NCI-H2171 (cell line): Measurements from ENCODE around the gene GPR158.
"Not testable (repeated sequence)": the region's sequence is repeated elsewhere in the genome, so short reads cannot be mapped to it uniquely, and the experiment has no call there.

Experiments
- DNase-seq: peaks from one replicate; lab custom pipeline; 2025; lab: John Stamatoyannopoulos, UW

Gene GPR158

GRCh38 chr10:25297466-25297865 lies 122.7 kb downstream of the GPR158 start:
- no peak for DNase-seq

DNA sequence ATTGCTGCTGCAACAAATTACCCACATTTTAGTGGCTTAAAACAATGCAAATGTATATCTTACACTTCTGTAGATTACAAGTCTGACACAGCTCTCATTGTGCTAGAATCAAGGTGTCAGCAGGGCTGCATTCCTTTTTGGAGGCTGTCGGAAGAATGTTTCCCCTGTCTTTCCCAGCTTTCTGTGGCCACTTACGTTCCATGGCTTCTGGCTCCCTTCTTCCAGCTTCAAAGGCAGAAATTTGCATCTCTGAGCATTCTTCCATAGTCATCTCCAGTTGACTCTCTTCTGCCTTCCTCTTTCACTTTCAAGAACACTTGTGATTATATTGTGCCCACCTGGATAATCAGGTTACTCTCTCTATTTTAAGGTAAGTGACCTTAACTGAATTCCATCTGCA lies 125.3 kb downstream of the GPR158 start:
- no peak for DNase-seq

DNA sequence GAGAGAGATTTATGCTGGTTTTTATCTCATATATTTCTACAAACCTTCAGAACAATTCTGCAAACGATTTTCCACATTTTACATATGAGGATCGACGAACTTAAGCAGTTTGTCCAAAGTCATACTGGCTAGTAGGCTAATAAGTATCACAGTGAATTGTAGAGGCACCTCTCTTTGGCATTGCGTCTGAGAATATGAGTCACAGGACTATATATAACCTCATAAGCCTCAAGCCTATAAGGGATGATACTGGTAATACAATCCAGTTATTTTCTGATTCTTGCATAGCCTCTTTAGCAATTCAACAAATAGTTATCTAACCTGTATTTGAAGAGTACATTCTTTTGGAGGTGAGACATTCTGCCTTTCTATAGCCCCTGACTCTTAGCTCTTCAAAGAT lies 129.8 kb downstream of the GPR158 start:
- DNase-seq, result no peak

DNA sequence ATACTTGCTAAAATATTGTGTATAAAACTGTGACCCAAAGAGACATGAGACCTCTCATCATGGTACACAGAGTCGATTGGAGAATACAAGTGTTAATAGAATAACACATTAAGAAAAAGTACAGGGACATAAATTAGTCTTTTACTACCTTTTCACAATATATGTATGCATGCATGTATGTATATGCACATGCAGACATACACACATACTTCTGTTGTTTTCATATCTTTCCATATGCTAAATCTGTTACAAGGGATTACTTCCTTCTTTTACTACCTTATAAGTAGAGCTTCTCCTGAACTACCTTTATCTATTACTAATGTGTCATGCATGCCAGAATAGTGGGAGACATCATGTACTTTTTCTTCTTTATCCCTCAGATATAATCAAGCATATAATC lies 131.6 kb downstream of the GPR158 start:
- no peak for DNase-seq

- DNase-seq, result no peak
These were observed 133.5 kb downstream of the GPR158 start for GRCh38 chr10:25308278-25308677.

- DNase-seq, result not testable (repeated sequence)
These were observed 142.9 kb downstream of the GPR158 start for GRCh38 chr10:25317596-25318211.

DNA sequence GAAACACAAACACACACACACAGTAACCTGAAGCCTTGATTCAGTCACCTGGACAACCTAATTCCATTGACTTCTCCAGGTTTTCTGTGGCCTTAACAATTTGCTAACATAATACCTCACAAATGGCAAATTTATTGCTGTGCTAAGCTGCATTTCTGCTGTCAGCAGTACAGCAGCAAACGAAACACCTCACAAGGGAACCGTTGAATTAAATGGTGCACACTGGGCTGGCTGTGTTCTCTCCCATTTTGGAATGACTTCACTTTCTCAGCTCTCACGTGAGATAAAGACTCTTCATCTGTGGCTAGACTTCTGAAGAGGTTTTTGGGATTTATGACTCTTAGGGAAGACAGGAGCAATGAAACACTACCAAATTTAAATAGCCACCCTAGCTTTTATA lies 152.5 kb downstream of the GPR158 start:
- no peak for DNase-seq

DNA sequence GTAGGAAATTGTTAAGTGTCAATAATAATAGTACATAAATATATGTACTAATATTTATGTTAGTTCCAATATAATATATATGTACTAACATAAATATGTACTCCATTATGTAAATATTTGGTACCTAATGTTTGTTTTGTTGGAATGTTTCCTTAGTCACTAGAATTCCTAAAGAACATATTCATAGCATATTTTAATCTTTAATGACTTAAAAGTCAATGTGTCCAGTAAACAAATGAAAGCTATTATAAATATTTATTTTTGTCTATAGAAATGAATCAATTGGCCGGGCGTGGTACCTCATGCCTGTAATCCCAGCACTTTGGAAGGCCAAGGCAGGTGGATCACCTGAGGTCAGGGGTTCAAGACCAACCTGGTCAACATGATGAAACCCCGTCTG lies 153.6 kb downstream of the GPR158 start:
- DNase-seq, result no peak

DNA sequence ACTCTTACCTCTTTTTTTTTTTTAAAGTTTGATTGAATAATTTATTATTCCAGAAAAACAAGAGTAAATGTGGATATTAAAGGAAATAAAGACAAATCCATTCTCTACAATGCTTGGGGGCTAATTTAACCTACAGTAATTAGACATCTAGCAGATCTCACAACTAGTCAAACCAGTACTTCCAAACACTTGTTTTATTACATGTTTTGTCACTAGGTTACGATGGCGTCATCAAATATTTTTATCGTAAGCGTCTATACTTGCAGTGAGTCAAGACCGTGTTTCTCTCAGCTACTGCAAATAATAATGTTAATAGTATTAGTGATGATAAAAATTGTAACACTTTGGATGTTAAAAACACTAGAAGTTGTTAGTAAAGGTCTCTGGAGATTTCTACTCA lies 154.8 kb downstream of the GPR158 start:
- not testable (repeated sequence) for DNase-seq

GRCh38 chr10:25334445-25334844 lies 159.6 kb downstream of the GPR158 start:
- DNase-seq, result no peak

DNA sequence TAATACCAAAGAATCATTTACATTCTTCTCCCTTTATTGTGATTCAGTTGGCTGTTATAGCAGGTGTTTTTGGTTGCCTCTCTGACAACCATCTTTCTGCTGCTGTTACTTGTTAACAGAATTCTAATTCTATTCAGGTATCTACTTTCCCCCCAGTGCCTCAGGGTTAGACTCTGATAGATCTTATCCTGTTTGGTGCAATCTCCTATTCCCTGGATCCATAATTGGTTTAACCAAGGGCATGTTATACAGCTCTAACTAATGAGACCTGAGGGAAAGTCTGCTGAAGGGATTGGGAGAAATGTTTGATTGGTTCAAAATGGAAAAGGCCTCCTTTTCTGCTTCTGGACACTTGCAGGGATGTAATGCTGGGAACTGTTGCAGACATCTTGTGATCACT lies 161.5 kb downstream of the GPR158 start:
- DNase-seq, result no peak

DNA sequence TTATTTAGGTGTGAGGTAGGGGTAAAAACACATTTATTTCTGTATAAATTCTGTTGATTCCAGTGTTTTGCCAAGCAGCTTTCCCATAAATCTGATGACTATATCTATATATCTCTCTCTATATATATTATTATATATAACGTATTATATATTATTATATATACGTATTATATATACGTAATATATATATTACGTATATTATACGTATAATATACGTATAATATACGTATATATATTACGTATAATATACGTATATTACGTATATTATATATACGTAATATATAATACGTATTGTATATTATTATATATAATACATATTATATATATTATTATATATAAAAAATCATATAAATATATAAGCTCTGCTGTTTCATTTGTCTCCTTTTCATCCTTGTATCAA lies 163.5 kb downstream of the GPR158 start:
- DNase-seq, result no peak

DNA sequence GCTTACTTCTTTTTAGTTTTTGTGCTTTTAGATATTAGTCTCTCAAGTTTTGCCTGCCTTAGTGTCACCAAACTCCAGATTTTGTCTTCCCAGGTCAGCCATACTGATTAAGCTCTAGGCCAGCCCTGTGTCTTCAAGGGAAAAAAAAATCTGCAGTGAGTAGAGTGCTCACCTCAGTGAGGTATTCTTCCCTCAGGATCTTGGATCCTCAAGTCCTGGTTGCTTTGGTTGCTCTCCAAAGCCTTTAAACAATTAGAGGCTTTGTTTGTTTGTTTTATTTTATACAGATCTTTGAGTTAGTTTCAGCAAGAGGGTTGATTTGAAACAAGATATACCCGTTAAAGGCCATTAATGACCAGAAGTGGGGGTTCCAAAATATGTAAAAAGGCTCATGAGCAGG lies 165.2 kb downstream of the GPR158 start:
- no peak for DNase-seq

DNA sequence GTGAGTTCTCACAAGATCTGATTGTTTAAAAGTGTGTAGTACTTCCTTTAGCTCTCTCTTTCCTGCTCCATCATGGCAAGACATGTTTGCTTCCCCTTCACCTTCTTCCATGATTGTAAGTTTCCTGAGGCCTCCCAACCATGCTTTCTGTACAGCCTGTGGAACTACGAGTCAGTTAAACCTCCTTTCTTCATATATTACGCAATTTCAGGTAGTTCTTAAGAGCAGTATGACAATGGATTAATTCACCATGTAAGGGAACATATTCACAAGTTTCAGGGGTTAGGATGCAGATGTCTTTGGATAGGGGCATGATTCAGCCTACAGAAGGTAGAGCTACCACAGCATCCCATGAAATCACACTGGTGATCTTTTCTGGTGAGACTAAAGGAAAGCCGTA lies 174.7 kb downstream of the GPR158 start:
- no peak for DNase-seq

- DNase-seq, result no peak
These were observed 181.8 kb downstream of the GPR158 start for GRCh38 chr10:25356609-25357008.

GRCh38 chr10:25357269-25357668 lies 182.5 kb downstream of the GPR158 start:
- no peak for DNase-seq

GRCh38 chr10:25382029-25382810 lies 207.4 kb downstream of the GPR158 start:
- DNase-seq, result no peak

DNA sequence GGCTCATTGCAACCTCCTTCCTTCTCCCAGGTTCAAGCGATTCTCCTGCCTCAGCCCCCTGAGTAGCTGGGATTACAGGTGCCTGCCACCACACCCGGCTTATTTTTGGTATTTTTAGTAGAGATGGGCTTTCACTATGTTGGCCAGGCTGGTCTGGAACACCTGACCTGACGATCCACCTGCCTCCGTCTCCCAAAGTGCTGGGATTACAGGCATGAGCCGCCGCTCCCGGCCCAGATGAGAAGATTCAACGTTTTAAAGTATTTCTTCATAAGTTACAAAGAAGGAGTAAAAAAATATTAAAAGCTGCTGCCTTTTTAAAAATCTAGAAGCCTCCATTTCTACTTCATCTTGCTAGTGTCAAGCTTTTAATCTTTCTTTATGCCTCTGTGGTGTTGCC lies 208.1 kb downstream of the GPR158 start:
- DNase-seq, result not testable (repeated sequence)

DNA sequence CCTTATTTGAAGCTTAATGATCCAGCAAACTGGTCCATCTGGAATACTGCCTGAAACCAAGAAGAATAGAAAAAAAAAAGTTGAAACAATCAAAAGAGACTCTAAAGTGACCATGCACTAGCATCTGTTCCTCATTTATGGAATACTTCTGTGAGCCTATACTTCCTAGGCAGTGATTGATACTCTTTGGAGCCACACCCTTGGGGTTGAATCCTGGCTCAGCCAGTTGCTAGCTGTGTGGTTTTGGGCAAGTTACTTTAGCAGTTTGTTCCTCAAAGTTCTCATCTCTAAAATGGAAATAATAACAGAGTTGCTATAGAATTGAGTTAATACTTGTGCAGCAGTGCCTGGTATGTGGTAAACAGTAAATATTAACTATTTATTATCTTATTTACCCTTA lies 208.9 kb downstream of the GPR158 start:
- no peak for DNase-seq

- DNase-seq, result no peak
These were observed 209.8 kb downstream of the GPR158 start for GRCh38 chr10:25384618-25385017.

DNA sequence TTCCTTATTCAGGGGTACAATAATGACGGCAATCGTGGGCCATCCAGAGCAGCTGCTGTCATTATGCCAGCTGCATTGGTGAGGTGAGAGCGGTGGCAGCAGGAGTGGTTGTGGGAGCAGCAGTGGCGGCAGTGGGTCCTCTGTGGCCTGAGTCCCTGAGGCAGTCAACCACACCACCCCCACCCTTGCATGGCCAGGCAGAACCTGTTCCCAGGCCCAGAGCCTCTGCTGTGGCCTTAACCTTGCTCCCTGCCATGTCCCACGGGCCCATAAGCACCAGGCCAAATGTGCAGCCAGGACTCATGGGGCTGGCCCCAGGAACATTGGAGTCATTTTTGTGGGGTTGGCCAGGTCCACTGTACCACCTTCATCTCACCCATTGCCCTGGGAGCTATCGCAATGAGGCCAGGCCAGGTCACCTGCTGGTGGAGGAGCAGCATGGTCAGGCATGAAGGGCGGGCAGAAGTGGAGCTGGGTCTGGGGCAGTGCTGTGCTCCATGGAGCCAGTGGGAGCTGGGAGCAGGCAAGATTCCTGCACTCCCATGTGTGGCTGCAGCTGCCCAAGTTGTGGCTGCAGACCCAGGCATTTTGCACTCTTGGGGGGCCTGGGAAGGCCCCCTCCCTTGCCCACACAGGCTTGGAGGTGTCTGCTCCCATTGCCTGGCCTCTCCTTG lies 213.5 kb downstream of the GPR158 start:
- DNase-seq, result no peak

GRCh38 chr10:25388862-25389206 lies 214.0 kb downstream of the GPR158 start:
- no peak for DNase-seq

DNA sequence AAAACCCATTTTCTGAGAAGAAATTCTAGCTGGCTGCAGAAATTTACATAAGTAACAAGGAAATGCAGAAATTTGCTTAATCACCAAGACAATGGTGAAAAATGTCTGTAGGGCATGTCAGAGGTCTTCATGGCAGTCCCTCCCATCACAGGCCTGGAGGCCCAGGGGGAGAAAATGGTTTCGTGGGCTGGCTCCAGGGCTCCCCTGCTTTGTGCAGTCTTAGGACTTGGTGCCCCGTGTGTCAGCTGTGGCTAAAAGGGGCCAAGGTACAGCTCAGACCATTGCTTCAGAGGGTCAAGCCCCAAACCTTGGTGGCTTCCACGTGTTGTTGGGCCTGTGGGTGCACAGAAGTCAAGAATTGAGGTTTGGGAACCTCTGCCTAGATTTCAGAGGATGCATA lies 215.9 kb downstream of the GPR158 start:
- DNase-seq, result no peak
